Fibroblast of skin of right quadriceps (primary cell): ENCODE results near the gene HEATR9.

Experiments used
- DNase-seq: peaks from one replicate; pipeline ENCODE4 v3.0.0-alpha.2; 2013

Gene HEATR9

DNA sequence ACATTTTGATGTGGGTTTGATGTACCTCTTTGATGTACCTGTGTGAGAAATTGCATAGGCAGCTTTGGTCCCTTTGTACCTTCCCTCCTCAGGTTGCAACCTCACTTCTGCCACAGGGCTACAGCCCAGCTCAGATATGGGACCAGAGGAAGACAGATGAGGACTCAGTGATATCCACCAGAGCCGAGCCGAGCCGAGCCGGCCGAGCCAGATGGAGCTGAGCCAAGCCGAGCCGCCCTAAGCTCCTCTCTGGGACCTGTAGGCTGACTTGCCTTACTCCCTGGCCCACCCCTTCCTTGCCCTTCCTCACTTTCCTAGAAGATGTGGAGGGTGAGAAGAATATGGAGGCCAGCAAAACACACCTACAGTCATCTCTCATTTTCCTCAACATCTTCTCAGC is 3.8 kb downstream of the HEATR9 start:
- no peak for DNase-seq

DNA sequence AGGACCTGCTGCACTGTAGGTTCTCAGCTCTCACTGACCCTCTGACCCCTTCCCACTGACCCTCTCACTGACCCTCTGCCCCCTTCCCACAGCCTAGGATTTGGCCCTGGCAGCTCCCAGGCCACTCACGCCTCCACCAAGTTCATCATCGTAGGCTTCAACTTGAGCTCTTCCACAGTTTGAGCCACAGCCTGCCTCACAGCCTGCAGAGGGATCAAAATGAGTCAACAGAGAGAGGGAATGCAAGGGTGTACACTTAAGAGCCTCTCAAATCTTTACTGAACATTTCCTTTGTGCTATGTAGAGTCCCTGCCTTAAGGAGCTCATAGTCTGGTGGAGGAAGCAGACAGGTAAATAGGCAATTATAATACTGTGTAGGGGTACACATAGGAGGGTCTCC is 12.1 kb downstream of the HEATR9 start:
- DNase-seq, result no peak

DNA sequence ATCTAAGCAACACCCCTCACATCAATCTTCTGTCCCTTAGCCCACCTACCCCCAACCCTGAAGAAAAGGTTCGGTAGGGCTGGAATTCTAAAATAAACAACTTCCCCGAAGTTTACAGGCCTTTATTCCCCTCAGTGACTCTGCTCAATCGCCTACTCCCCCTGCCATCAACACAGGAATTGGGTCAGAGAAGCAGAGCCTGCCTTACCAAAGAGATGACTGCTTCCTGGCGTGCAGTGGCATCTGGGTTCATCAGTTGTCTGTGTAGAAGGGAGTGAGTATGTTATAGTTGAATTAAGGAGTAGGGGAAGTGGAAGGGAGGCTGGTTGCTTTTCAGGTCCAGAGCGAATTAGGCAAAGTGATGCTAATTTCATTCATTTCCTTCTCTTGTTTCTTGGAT is 12.7 kb downstream of the HEATR9 start:
- no peak for DNase-seq

DNA sequence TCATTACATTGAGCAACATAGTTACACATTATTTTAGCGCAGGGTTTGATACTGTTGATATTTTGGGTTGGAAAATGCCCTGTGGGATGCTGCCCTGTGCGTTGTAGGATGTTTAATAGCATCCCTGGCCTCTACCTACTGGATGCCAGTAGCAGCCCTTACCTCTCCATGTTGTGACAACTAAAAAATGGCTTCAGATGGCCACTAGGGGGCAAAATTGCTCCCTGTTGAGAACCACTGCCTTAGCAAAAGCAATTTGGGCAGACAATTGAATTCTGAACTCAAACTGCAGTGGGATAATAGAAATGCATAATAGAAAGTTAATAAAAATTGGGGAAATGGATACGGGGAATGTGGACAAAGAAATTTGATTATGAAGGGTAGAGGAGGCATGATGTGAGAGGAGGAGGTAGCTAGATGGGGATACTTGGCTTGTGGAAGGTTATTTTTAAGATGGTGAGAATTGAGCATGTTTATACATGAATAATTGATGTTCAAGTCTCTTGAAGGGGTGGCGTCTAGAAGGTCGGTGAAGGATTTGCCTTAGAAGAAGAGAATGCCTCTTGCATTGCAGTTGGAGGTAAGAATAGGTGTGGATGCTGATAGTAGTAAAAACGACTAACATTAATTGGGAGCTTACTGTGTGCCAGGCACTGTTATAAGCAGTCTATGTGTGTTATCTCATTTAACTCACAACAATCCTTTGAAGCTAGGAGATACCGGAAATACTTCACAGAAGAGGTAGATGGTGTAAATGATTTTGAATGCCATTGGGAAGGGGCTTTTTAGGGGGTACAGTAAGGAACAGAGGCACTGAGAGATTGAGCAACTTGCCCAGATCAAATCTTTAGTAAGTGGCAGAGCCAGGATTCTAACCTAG is 19.0 kb downstream of the HEATR9 start:
- peak; percentile 60 for DNase-seq

DNA sequence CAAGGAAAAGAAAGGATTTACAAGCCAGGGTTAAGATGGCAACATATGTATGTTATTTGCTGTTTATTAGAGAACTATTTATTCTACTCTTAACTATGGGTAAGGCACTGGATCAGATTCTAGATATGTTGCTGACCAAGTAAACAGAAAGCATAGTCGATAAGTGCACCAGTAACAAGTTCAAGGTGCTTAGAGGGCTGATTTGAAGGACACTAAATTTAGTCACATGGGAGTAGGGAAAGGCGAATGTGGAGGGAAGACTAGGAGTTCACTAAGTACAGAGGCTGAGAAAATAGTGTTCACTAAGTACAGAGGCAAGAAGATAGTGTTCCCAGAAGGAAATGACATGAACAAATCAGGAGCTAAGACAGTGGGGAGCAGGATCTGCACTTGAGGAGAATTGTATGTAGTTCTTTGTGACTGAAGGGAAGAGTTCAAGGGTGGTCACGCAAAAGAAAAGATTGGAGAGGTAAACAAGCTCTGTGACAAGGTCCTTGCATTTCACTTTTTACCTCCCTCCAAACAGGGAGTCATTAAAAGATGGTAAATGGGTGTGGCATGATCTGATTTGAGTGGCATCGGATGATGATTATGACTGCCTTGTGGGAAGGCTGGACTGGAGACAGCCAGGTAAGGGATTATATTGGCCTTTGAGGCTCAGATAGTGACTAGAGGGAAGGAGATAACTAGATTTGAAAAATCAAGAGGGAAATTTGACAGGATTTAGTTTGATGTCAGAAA is 20.9 kb downstream of the HEATR9 start:
- no peak for DNase-seq

DNA sequence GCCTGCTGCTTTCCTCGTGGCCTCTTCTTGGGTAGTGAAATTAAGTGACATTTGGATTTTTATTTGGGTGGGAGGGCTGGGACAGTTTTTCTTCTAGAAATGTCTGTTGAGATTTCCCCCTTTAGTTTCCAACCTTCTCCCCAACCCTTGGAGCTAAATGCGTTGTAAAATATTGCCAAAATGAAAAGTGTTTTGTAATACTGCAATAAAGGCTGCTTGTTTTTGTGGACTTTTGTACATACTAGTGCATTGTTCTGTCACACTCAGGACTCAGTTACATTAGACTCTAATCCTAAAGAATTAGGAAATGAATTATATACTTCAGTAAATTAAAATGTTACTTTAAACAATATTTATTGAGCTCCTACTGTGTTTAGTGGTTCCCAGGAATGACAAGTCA is 21.7 kb downstream of the HEATR9 start:
- no peak for DNase-seq

DNA sequence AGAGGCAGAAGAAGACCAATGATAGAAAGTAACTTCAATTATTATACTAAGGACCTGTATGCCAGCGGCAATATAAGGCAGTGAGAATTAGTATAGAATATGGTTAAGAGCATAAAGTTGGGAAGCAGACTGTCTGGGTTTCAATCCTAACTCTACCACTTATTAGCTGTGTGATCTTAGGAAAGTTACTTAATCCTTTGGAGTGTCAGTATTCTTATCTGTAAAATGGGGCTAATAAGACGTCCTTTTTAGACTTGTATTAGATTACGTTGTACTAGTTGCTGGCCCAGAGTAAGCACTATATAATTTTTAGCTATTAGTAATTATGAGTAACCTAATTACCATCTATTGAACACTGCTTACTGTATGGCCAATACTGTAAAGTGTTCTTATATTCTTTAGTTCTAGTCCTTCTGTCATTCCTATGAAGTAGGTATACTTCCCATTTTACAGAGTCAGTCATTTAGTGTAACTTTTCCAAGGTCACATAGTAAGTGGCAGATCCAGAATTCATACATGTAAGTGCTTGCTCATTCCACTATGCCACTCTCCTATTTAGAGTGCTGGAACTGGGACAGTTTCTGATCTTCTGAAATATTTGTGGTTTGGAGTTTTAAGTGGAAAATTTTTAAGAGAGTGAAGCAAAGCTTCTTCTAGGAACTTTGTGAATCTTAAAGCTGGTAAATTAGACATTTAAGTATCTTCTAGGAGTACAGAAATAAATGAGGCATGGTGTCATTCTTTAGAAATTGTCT is 22.5 kb downstream of the HEATR9 start:
- DNase-seq, result peak; percentile 14

DNA sequence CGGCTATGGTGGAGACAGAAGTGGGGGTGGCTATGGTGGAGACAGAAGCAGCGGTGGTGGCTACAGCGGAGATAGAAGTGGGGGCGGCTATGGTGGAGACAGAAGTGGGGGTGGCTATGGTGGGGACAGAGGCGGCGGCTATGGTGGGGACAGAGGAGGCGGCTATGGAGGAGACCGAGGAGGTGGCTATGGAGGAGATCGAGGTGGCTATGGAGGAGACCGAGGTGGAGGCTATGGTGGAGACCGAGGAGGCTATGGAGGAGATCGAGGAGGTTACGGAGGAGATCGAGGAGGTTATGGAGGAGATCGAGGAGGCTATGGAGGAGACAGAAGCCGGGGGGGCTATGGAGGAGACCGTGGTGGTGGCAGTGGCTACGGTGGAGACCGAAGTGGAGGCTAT is 24.1 kb downstream of the HEATR9 start:
- no peak for DNase-seq

DNA sequence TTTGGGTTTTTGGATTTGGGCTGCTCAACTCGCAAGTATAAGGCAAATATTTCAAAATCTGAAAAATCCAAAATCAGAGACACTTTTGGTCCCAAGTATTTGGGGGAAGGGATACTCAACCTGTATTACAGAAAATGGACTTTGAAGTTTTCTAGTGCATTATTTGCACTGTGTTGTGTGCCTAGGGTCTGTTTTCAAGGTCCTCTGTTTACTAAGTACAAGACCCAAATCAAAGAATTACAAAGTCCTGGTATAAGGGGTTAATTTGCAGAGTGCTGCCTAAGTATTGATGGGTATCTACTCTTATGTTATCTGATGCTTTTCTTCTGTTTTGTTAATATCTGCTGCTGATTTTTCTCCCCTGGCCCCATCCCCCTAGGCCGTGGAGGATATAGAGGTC is 25.0 kb downstream of the HEATR9 start:
- no peak for DNase-seq

DNA sequence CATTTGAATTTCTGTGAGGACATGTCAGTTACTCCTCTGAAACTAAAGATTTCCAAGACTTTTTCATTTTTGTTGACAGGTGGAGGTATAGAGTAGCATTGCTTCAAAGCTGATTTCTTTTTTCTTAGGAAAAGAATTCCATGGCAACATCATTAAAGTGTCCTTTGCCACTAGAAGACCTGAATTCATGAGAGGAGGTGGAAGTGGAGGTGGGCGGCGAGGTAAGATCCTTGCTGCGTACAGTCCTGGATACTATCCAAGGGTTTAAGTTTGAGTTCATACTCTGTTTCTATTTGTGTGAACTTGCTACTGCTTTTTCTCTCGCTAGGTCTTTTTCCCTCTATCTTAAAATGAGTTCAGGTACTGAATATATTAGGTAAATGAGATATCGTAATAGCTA is 26.5 kb downstream of the HEATR9 start:
- DNase-seq, result no peak

DNA sequence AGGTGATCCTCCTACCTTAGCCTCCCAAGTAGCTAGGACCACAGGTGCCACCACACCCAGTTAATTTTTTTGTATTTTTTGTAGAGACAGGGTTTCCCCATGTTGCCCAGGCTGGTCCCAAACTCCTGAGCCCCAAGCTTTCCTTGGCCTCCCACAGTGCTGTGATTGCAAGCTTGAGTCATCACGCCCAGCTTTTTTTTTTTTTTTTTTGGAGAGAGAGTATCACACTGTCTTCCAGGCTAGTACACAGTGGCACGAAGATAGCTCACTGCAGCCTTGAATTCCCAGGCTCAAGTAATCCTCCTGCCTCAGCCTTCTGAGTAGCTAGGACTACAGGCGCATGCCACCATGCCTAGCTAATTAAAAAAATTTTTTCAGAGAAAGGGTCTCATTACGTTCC is 27.2 kb downstream of the HEATR9 start:
- DNase-seq, result no peak

DNA sequence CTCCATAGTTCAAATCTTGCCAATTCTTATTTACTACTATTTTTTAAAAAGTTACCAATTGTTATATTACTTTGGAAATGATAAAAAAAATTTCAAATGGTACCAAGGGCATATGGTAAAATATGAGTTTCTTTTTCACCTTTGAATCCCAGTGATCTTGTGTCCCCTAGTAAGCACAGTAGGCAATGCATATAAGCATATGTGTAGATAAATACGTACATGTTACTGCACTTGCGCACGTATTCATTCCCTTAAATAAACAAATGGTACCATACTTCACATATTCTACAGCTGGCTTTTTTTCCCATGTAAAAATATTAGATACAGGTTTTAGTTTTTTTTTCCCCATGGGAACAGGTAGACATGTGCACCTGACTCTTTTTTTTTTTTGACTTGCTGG is 27.6 kb downstream of the HEATR9 start:
- no peak for DNase-seq

DNA sequence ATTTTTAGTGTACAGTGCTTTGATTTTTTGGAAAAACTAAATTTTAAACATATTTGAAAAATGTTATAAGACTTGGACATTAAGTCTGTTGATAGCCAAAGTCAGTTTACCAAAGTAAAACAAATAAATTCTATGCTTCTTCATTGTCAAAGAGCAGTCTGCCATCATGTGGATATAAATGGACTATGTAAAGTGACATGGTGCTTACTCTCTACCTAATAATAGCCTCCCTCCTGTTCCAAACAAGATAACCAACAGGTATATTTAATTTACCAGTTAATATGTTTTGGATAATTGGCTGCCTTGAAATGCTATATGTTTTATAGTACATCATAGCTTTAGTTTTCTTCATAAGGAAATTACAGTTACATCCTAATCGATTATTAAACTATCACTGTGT is 43.5 kb downstream of the HEATR9 start:
- no peak for DNase-seq

DNA sequence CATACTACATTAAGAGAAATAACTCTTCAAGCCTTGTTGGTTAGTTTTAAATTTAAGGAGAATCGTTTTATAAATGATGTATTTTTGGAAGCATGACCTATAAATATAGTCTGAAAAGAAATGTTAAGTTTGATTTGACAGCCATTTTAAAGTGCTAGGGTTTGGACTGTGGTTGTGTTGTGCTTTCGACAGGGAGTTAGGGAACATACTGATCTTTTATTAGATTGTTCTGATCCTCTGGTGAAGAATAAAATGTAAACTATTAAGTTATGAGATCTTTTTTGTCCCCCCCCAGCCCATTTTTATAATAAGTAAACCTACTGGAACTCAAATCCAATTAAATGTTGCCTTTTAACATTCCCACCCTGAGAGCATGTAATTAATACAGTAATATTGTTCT is 47.4 kb downstream of the HEATR9 start:
- DNase-seq, result no peak

DNA sequence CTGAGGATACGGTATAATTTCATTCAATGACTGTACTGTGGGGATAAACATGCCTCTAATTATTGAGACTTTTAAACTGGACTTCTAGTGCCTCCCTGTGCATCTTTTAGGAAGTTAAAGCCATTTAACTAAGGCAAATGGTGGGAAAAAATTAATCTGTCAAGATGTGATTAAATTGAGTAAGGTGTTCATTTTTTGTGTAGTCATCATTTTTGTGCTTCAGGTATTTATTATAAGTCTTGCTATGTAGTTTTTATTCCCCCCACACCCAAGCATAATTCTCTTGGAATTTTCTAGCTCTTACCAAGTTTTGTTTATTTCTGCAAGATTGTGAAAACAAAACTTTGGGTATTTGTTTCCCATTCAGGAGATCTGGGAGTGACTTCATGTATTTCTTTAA is 49.2 kb downstream of the HEATR9 start:
- DNase-seq, result no peak

DNA sequence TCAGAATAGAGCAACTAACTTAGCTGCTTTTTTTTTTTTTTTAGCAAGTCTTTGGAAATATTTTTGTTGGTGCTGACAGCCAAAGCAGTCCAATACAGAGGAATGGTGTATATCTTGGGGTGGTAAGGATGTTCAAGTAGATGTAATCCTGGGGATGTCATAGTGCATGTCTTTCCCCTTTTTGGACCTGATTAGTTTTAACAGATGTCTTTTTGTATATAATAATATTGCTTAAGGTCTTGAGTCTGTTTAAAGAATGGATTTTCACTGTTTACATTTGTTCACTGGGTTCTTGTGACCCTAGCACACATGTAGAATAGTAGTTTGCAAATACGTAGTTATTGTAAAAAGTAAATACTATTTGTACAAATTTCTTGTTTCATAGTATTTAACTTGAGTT is 51.5 kb downstream of the HEATR9 start:
- no peak for DNase-seq

DNA sequence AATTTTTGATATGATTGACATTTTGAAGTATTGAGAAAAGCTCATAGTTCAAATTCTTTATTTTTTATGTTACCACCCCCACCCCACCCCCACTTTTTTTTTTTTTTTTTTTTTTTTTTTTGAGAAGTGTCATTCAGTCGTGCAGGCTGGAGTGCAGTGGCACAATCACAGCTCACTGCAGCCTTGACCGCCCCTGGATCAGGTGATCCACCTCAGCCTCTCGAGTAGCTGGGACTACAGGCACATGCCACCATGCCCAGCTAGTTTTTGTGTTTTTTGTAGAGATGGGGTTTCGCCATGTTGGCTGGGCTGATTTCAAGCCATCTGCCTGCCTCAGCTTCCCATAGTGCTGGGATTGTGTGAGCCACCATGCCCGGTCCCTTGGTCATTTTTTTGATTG is 52.0 kb downstream of the HEATR9 start:
- no peak for DNase-seq

DNA sequence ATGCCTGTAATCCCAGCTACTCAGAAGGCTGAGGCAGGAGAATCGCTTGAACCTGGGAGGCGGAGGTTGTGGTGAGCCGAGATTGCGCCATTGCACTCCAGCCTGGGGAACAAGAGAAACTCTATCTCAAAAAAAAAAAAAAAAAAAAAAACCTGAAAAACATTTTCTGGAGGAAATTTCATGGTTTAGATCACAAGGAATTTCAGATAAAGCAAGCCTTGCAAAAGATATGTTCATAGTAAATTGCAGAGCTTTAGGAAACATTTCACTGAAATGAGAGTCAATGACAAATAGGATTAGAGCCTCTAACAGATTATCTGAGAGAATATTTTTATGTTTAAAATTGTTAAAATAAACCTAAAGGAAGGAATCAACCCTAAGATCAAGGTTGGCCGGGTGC is 56.2 kb downstream of the HEATR9 start:
- no peak for DNase-seq

DNA sequence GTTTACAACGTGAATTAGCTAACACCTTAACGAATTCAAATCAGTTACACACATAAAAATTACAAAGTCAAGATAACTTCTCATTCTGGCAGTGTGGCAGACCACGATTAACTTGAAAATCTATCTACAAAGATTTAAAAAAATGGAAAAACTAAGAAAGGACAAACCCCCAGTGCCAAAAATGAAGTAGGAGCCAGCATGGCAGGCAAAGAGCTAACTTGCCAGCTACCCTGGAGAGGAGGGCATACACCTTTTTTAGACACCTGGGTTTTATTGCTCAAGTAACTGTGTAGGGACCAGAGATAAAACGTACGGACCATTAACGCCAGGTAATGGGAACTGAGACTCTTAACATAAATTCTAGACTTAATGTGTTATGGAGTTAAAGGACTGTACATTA is 56.9 kb downstream of the HEATR9 start:
- no peak for DNase-seq

DNA sequence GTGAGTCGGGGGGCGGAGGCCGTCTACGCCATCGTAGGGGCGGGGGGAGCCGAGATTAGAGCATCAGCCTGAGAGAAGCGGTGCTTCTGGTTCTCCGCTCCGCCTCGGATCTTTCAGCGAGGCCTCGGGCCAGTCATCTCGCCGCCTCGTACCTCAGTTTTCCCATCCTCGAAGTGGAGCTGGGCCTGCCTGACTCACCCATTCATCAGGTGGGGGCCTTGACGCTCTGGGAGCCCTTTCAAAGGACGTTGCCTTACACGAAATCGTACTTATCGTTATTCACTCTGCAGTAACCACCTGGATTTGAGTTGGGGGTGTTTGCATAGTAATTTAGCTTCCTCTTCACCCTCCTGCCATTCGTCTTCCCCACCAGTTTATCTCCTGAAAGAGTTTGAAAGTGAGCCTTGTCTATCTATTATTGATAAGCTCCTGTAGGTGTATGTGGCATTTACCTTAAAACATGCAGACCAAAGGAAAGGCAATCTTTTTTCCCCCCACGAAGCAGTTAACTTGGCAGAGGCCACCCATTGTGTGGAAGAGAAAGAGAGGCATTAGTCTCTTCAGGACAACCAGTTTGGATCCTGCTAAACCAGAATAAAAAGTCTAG is 58.7 kb downstream of the HEATR9 start:
- no peak for DNase-seq

DNA sequence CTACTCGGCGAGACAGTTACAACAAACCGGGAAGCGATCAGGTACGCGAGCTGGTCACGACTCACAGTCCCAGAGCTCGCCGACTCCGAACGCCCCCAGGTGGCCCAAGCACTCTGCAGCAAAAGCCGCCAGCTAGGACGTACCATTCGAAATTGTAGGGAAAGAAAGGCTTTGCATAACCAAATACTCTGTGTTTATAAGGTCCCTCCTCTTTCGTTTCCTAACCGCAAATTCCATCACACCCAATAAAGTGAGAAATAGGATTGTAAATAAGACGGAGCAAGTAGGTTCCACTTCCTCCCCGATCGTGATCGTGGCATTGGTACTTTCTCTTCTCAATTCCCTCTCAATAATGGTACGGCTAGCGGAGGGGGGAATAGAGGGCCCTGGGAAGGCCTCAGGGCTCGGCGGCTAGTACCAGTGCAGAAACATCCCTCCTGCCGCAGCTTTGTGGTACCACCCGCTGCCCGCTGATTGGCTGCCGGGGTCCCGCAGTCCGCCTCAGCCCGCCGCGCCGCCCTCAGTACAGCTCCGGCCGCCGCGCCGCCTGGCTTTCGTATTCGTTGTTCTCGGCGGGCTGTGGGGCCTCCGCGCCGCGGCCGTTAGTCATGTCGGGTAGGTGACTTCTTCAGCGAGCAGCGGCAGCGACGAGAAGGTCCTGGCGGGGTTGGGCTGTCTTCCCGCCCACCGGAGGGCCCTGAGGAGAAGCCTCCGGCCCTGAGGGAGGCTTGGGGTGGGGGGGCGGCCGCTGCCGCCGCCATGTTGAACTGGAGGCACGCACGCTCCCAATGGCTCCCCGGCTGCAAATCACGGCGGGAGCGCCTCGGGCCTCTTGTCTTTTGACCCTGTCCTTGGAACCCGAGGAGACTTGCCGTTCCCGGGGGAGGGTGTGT is 59.5 kb downstream of the HEATR9 start, which contains the start of gene TAF15:
Gene TAF15, plus strand, starts transcription at position 523 of the 893 bp plus-strand sequence. Its CDS starts 86 bp downstream, at position 609.
- DNase-seq, result peak; percentile 100
